WTC11 (cell line): ENCODE results near the gene USP7.

ENCODE experiments used
- CTCF ChIP-seq: fragments of 200-600 bp; IDR thresholded peaks from 2 replicates; pipeline ENCODE4 v1.8.0; 2022; ENCODE audit warnings: antibody characterized with exemption
- E2F4 ChIP-seq: sonication (generic); formaldehyde crosslinking; IDR thresholded peaks from 2 replicates; pipeline ENCODE4 v1.8.1; 2022; ENCODE audit warnings: low read depth, mild to moderate bottlenecking, moderate library complexity, missing genetic modification reagents, borderline replicate concordance
- GABPB1 ChIP-seq: sonication (generic); formaldehyde crosslinking; IDR thresholded peaks from 2 replicates; pipeline ENCODE4 v1.8.1; 2023; ENCODE audit warnings: mild to moderate bottlenecking, missing genetic modification reagents
- NFE2L1 ChIP-seq: sonication (generic); formaldehyde crosslinking; IDR thresholded peaks from 2 replicates; pipeline ENCODE4 v1.8.1; 2023; ENCODE audit warnings: missing genetic modification reagents
- NR1H2 ChIP-seq: sonication (generic); formaldehyde crosslinking; IDR thresholded peaks from 2 replicates; pipeline ENCODE4 v1.9.0; 2021; ENCODE audit warnings: mild to moderate bottlenecking, moderate library complexity, missing genetic modification reagents
- PREB ChIP-seq: sonication (generic); formaldehyde crosslinking; IDR thresholded peaks from 2 replicates; pipeline ENCODE4 v1.8.1; 2022; ENCODE audit warnings: mild to moderate bottlenecking, missing genetic modification reagents, moderate library complexity, borderline replicate concordance
- SMAD3 ChIP-seq: sonication (generic); formaldehyde crosslinking; IDR thresholded peaks from 2 replicates; pipeline ENCODE4 v1.8.0; 2022; ENCODE audit warnings: missing genetic modification reagents, mild to moderate bottlenecking, borderline replicate concordance
- USF2 ChIP-seq: sonication (generic); formaldehyde crosslinking; IDR thresholded peaks from 2 replicates; pipeline ENCODE4 v1.8.1; 2023; ENCODE audit warnings: mild to moderate bottlenecking, missing genetic modification reagents, moderate library complexity

- TF ChIP-seq CTCF (no peak), SMAD3 (CRISPR knock-in tag) (no peak; the same call in 1 of the 2 replicates), GABPB1 (peak; percentile 53; the same call in 1 of the 2 replicates), NFE2L1 (peak; percentile 73), E2F4 (CRISPR knock-in tag) (no peak), PREB (CRISPR knock-in tag) (0 out of 2 replicates have a peak, but pooled peaks have one; percentile 24), NR1H2 (CRISPR knock-in tag) (no peak), USF2 (CRISPR knock-in tag) (no peak)
These were observed 31.8 kb downstream of the USP7 start for GRCh38 chr16:8931859-8932258.
